PC-9 (cell line): ENCODE measurements around the gene ANKRD11. TPM values are rescaled to one million over a fixed set of nuclear protein-coding genes. Genes with fewer than 3 reads are reported as not detected.

Source experiments
- BruUV-seq: library from RNA; stranded (reverse); fragments of 400-500 nt; replicated peaks from 2 replicates; lab custom pipeline; 2021; lab: Mats Ljungman, UMichigan
- CTCF ChIA-PET: fragments of 300-600 bp; sonication (Branson Sonifier 250); formaldehyde crosslinking; loops from one replicate; lab custom pipeline; 2022; ENCODE audit warnings: antibody characterized with exemption; lab: Charles Lee
- POLR2A ChIA-PET: fragments of 300-600 bp; sonication (Branson Sonifier 250); formaldehyde crosslinking; loops from one replicate; lab custom pipeline; 2022; ENCODE audit warnings: antibody characterized with exemption; ENCODE audit not compliant: unreplicated experiment; lab: Charles Lee
- DNase-seq, 2 experiments: peaks; one replicate each; pipeline versions ENCODE4 v3.0.0 to v3.0.0-alpha.2; 2015 to 2022; ENCODE audit warnings: mixed read lengths in 1 of 2
- H2AFZ ChIP-seq: fragments of 200-600 bp; sonication (generic); 2 replicates; pipeline ENCODE4 v1.8.1; 2017; ENCODE audit warnings: antibody characterized with exemption
- H3F3A ChIP-seq: fragments of 200-600 bp; sonication (generic); 2 replicates; pipeline ENCODE4 v1.8.1; 2017; ENCODE audit warnings: antibody characterized with exemption, mild to moderate bottlenecking, low read depth; ENCODE audit not compliant: insufficient read depth
- H3K27ac ChIP-seq: fragments of 200-600 bp; sonication (generic); 2 replicates; pipeline ENCODE4 v1.6.1; 2016; ENCODE audit warnings: mixed run types
- H3K27me3 ChIP-seq: fragments of 200-600 bp; sonication (generic); 2 replicates; pipeline ENCODE4 v1.6.1; 2016; ENCODE audit warnings: low read depth, mixed run types; ENCODE audit not compliant: insufficient read depth
- H3K36me3 ChIP-seq: fragments of 200-600 bp; sonication (generic); 2 replicates; pipeline ENCODE4 v1.6.1; 2016; ENCODE audit warnings: low read depth, mixed run types
- H3K4me1 ChIP-seq: fragments of 200-600 bp; sonication (generic); replicated peaks from 2 replicates; pipeline ENCODE4 v1.6.1; 2016; ENCODE audit warnings: mixed run types; ENCODE audit not compliant: insufficient read depth
- H3K4me2 ChIP-seq: fragments of 200-600 bp; sonication (generic); 2 replicates; pipeline ENCODE4 v1.6.1; 2017; ENCODE audit warnings: mixed run types
- H3K4me3 ChIP-seq: fragments of 200-600 bp; sonication (generic); 2 replicates; pipeline ENCODE4 v1.6.1; 2016; ENCODE audit warnings: mixed run types
- H3K79me2 ChIP-seq: fragments of 200-600 bp; sonication (generic); 2 replicates; pipeline ENCODE4 v1.6.1; 2017; ENCODE audit warnings: low read depth, mixed run types
- H3K9me2 ChIP-seq: fragments of 200-600 bp; sonication (generic); 2 replicates; pipeline ENCODE4 v1.8.1; 2017; ENCODE audit warnings: mild to moderate bottlenecking; ENCODE audit not compliant: insufficient read depth
- H3K9me3 ChIP-seq: fragments of 200-600 bp; sonication (generic); 2 replicates; pipeline ENCODE4 v1.8.1; 2016; ENCODE audit warnings: low read depth; ENCODE audit not compliant: insufficient read depth
- H4K20me1 ChIP-seq: fragments of 200-600 bp; sonication (generic); 2 replicates; pipeline ENCODE4 v1.8.1; 2017; ENCODE audit not compliant: insufficient read depth
- CTCF ChIP-seq: fragments of 200-600 bp; sonication (generic); conservative IDR thresholded peaks from 2 replicates; pipeline ENCODE4 v1.6.1; 2017; ENCODE audit warnings: mixed run types, antibody characterized with exemption, mild to moderate bottlenecking, moderate library complexity
- EZH2 ChIP-seq: fragments of 200-600 bp; sonication (generic); IDR thresholded peaks from 2 replicates; pipeline ENCODE4 v1.8.0; 2017; ENCODE audit warnings: antibody characterized with exemption, low read depth
- intact Hi-C: fragments of 100-400 bp; cut with micrococcal nuclease; formaldehyde crosslinking; loops from one replicate; pipeline ENCODE4 v1.10.0; 2022; ENCODE audit not compliant: unreplicated experiment
- total RNA-seq: library from RNA; stranded (reverse); gene quantifications from 2 replicates; pipeline ENCODE4 v1.2.3, GENCODE V29; 2021

Gene ANKRD11
- total RNA-seq, 1 experiment from 2014 or later = 220 TPM

GRCh38 chr16:89323120-89323960, 167.0 kb downstream of the ANKRD11 start:
- H3K4me1 ChIP-seq = peaks cover 98% of the 10 kb centered on the region
- POLR2A ChIA-PET = no interaction called here

GRCh38 chr16:89322321-89323119, 167.8 kb downstream of the ANKRD11 start:
- Histone ChIP-seq H4K20me1 (peaks cover 82% of the 10 kb centered on the region), H3K27me3 (no peaks in the 10 kb centered on the region), H2AFZ (no peak overlapping the region), H3K36me3 (peaks cover 22% of the 10 kb centered on the region; the same call in 1 of the 2 replicates), H3K27ac (peak overlapping the region; percentile 52), H3K9me3 (no peaks in the 10 kb centered on the region), H3K4me2 (peak overlapping the region; percentile 88), H3F3A (peaks cover 77% of the 10 kb centered on the region), H3K4me1 (peaks cover 98% of the 10 kb centered on the region), H3K79me2 (peaks cover 97% of the 10 kb centered on the region), H3K9me2 (no peaks in the 10 kb centered on the region), H3K4me3 (no peak overlapping the region; the same call in 1 of the 2 replicates)
- intact Hi-C loops = loop anchor here (5.0 kb wide), 1 partner anchor 240 kb away; the partner anchor contains the start of gene RPL13
- POLR2A ChIA-PET = interaction anchor here (0.6 kb wide), 1 partner anchor 551 kb away, joined by 10 read pairs; the partner anchor contains the start of gene TCF25
- DNase-seq = peak; percentile 41 to 56
- CTCF ChIA-PET = interaction anchor here (0.5 kb wide), 1 partner anchor 82 kb away, joined by 3 read pairs; no protein-coding TSS in a partner anchor
- no peak for TF ChIP-seq EZH2
- TF ChIP-seq CTCF = no peak
- no TSS peak for BruUV-seq

More at GRCh38 chr16:89323120-89323960, 167.0 kb downstream of the ANKRD11 start:
- BruUV-seq = no TSS peak
- no peak overlapping the region for H3K4me3 ChIP-seq
- no peak for DNase-seq
- intact Hi-C loops = loop anchor here (5.0 kb wide), 1 partner anchor 239 kb away; the partner anchor contains the start of gene RPL13
- H3K27me3 ChIP-seq = no peaks in the 10 kb centered on the region
- TF ChIP-seq CTCF = no peak
- no peak for TF ChIP-seq EZH2
- H3K9me3 ChIP-seq = no peaks in the 10 kb centered on the region
- no peak overlapping the region for H2AFZ ChIP-seq
- peaks cover 71% of the 10 kb centered on the region for H3F3A ChIP-seq
- peak overlapping the region; percentile 52; the same call in 1 of the 2 replicates for H3K27ac ChIP-seq
- H3K36me3 ChIP-seq = peaks cover 28% of the 10 kb centered on the region; the same call in 1 of the 2 replicates
- peaks cover 97% of the 10 kb centered on the region for H3K79me2 ChIP-seq
- CTCF ChIA-PET = interaction anchor here (0.5 kb wide), 1 partner anchor 83 kb away, joined by 3 read pairs; no protein-coding TSS in a partner anchor
- peaks cover 77% of the 10 kb centered on the region for H4K20me1 ChIP-seq
- H3K4me2 ChIP-seq = peak overlapping the region; percentile 88
- no peaks in the 10 kb centered on the region for H3K9me2 ChIP-seq
